Erythroblast (primary cell): ENCODE measurements around the gene FUS.

ENCODE experiments used
- DNase-seq, 2 experiments: peaks; one replicate each; lab custom pipeline; 2025; lab: John Stamatoyannopoulos, UW
- GATA1 ChIP-seq: IDR thresholded peaks from 2 replicates; pipeline ENCODE4 v1.6.1; 2011; ENCODE audit warnings: low read depth, mild to moderate bottlenecking, control low read depth, low read length, moderate library complexity
- POLR2A ChIP-seq: IDR thresholded peaks from 2 replicates; pipeline ENCODE4 v1.6.1; 2011; ENCODE audit warnings: mild to moderate bottlenecking, low read length

FUS gene

GRCh38 chr16:31213877-31214707, 34.2 kb downstream of the FUS start, which contains the start of gene TRIM72:
Gene TRIM72 (plus strand): TSS chr16:31214119. CDS start chr16:31214739, 620 bp downstream.
- no peak for DNase-seq
- TF ChIP-seq POLR2A (no peak), GATA1 (no peak)

- TF ChIP-seq POLR2A (no peak), GATA1 (no peak)
- no peak for DNase-seq
Observed at GRCh38 chr16:31214708-31215286, 34.9 kb downstream of the FUS start.

- no peak for DNase-seq
- TF ChIP-seq POLR2A (no peak), GATA1 (no peak)
Observed at GRCh38 chr16:31215287-31216162, 35.6 kb downstream of the FUS start.

GRCh38 chr16:31216422-31217135, 36.6 kb downstream of the FUS start, which contains the start of gene PYDC1:
Gene PYDC1 (minus strand): TSS chr16:31217135. CDS start chr16:31217028, 107 bp downstream.
- no peak for DNase-seq
- TF ChIP-seq POLR2A (no peak), GATA1 (no peak)

GRCh38 chr16:31217136-31217530, 37.2 kb downstream of the FUS start:
- DNase-seq, result no peak
- TF ChIP-seq POLR2A, result no peak
- TF ChIP-seq GATA1, result no peak

- TF ChIP-seq GATA1 (no peak), POLR2A (no peak)
- DNase-seq, result no peak
Observed at GRCh38 chr16:31219154-31219741, 39.3 kb downstream of the FUS start.

- DNase-seq, result no peak
- TF ChIP-seq GATA1 (no peak), POLR2A (no peak)
Observed at GRCh38 chr16:31221357-31222160, 41.6 kb downstream of the FUS start.

- TF ChIP-seq GATA1 (no peak), POLR2A (no peak)
- DNase-seq, result no peak
Observed at GRCh38 chr16:31223044-31223443, 43.1 kb downstream of the FUS start.

GRCh38 chr16:31224092-31224955, 44.4 kb downstream of the FUS start:
- DNase-seq, result no peak
- TF ChIP-seq GATA1 (no peak), POLR2A (no peak)

- DNase-seq, result no peak
- TF ChIP-seq POLR2A, result no peak
- TF ChIP-seq GATA1, result no peak
Observed at GRCh38 chr16:31225193-31225592, 45.3 kb downstream of the FUS start.

GRCh38 chr16:31228206-31228605, 48.3 kb downstream of the FUS start:
- DNase-seq, result no peak
- TF ChIP-seq GATA1, result no peak

- no peak for DNase-seq
- TF ChIP-seq GATA1 (no peak), POLR2A (no peak)
Observed at GRCh38 chr16:31229501-31229900, 49.6 kb downstream of the FUS start.
